Neural progenitor cell (in vitro differentiated cells): Measurements from ENCODE around the gene CLK3. TPM values are rescaled to one million over a fixed set of nuclear protein-coding genes. Genes with fewer than 3 reads are reported as not detected.

ENCODE experiments used
- DNase-seq: peaks from one replicate; pipeline ENCODE4 v3.0.0-alpha.2; 2016; ENCODE audit warnings: low spot score
- H2AFZ ChIP-seq: fragments of 200-600 bp; sonication (generic); replicated peaks from 2 replicates; pipeline ENCODE4 v1.6.1; 2016; ENCODE audit warnings: antibody characterized with exemption
- H3F3A ChIP-seq: fragments of 200-600 bp; sonication (generic); 2 replicates; pipeline ENCODE4 v1.6.1; 2016; ENCODE audit warnings: antibody characterized with exemption, low read depth
- H3K27ac ChIP-seq: fragments of 200-600 bp; sonication (generic); 2 replicates; pipeline ENCODE4 v1.5.1; 2016; ENCODE audit warnings: mild to moderate bottlenecking
- H3K27me3 ChIP-seq: fragments of 200-600 bp; sonication (generic); 2 replicates; pipeline ENCODE4 v1.6.1; 2016; ENCODE audit warnings: mild to moderate bottlenecking, moderate library complexity
- H3K36me3 ChIP-seq: fragments of 200-600 bp; sonication (generic); 2 replicates; pipeline ENCODE4 v1.5.1; 2016
- H3K4me1 ChIP-seq: fragments of 200-600 bp; sonication (generic); 2 replicates; pipeline ENCODE4 v1.6.1; 2016; ENCODE audit warnings: mixed run types
- H3K4me2 ChIP-seq: fragments of 200-600 bp; sonication (generic); 2 replicates; pipeline ENCODE4 v1.6.1; 2016
- H3K4me3 ChIP-seq: fragments of 200-600 bp; sonication (generic); 2 replicates; pipeline ENCODE4 v1.5.1; 2016
- H3K79me2 ChIP-seq: fragments of 200-600 bp; sonication (generic); 2 replicates; pipeline ENCODE4 v1.6.1; 2016; ENCODE audit warnings: low read depth
- H3K9ac ChIP-seq: fragments of 200-600 bp; sonication (generic); 2 replicates; pipeline ENCODE4 v1.6.1; 2016
- H3K9me3 ChIP-seq: fragments of 200-600 bp; sonication (generic); 2 replicates; pipeline ENCODE4 v1.5.1; 2016; ENCODE audit warnings: low read depth
- H4K20me1 ChIP-seq: fragments of 200-600 bp; sonication (generic); 2 replicates; pipeline ENCODE4 v1.6.1; 2016; ENCODE audit warnings: low read depth
- H3K27ac Mint-ChIP-seq: 3 replicates; pipeline ENCODE4 v1.8.0; 2021; ENCODE audit warnings: mixed read lengths
- H3K27me3 Mint-ChIP-seq: 2 replicates; pipeline ENCODE4 v1.8.0; 2022; ENCODE audit warnings: low read depth, mild to moderate bottlenecking, inconsistent platforms, moderate library complexity, mixed read lengths; ENCODE audit not compliant: insufficient read depth
- H3K36me3 Mint-ChIP-seq: 3 replicates; pipeline ENCODE4 v1.8.0; 2021; ENCODE audit warnings: mixed read lengths
- H3K4me1 Mint-ChIP-seq: 3 replicates; pipeline ENCODE4 v1.8.0; 2021; ENCODE audit warnings: mixed read lengths
- H3K4me3 Mint-ChIP-seq: 3 replicates; pipeline ENCODE4 v1.8.0; 2021; ENCODE audit warnings: mild to moderate bottlenecking, moderate library complexity, mixed read lengths
- H3K9me3 Mint-ChIP-seq: 3 replicates; pipeline ENCODE4 v1.8.0; 2020; ENCODE audit warnings: mixed read lengths
- CTCF ChIP-seq: fragments of 200-600 bp; sonication (generic); IDR thresholded peaks from 2 replicates; pipeline ENCODE4 v1.5.1; 2017; ENCODE audit warnings: antibody characterized with exemption, mild to moderate bottlenecking
- EZH2 ChIP-seq: fragments of 200-600 bp; sonication (generic); IDR thresholded peaks from 2 replicates; pipeline ENCODE4 v1.6.1; 2017; ENCODE audit warnings: antibody characterized with exemption, mild to moderate bottlenecking, moderate library complexity
- EZH2phosphoT487 ChIP-seq: fragments of 200-600 bp; sonication (generic); IDR thresholded peaks from 2 replicates; pipeline ENCODE4 v1.6.1; 2017; ENCODE audit warnings: antibody characterized with exemption
- total RNA-seq: library from RNA; depleted of rRNA; stranded (reverse); fragments of >200 nt; gene quantifications from 2 replicates; pipeline ENCODE4 v1.2.3, GENCODE V29; 2015; ENCODE audit warnings: low replicate concordance

Gene CLK3
- total RNA-seq = 66.1 and 106 TPM in 2 replicates

- Histone ChIP-seq H2AFZ (peak within 1 kb of the TSS; percentile 48), H3K79me2 (peaks cover 36% of the 10 kb centered on the region), H3K4me3 (peak within 1 kb of the TSS; percentile 93), H3K9me3 (no peaks in the 10 kb centered on the region), H3K27ac (peak within 1 kb of the TSS; percentile 86), H3K27me3 (peaks cover 10% of the 10 kb centered on the region), H3F3A (peaks cover 27% of the 10 kb centered on the region), H3K4me2 (peak within 1 kb of the TSS; percentile 96), H3K4me1 (peaks cover 16% of the 10 kb centered on the region), H3K36me3 (no peaks in the 10 kb centered on the region), H4K20me1 (peaks cover 50% of the 10 kb centered on the region), H3K9ac (peak within 1 kb of the TSS; percentile 98)
- Mint-ChIP-seq H3K36me3 (peaks cover 5% of the 10 kb centered on the region), H3K4me3 (peak within 1 kb of the TSS; percentile 95), H3K27ac (peak within 1 kb of the TSS; percentile 66), H3K4me1 (peaks cover 19% of the 10 kb centered on the region), H3K27me3 (peaks cover 8% of the 10 kb centered on the region), H3K9me3 (no peaks in the 10 kb centered on the region)
- DNase-seq = peak; percentile 99
- TF ChIP-seq EZH2phosphoT487 (no peak), CTCF (no peak), EZH2 (no peak)
Observed at GRCh38 chr15:74615508-74616365, at the start of gene CLK3. TSS of gene CLK3 (plus strand) at chr15:74615836. CDS start at chr15:74619197, 3,361 bp downstream.

- H3K4me3 Mint-ChIP-seq = no peak overlapping the region
- H3K79me2 ChIP-seq = peaks cover 81% of the 10 kb centered on the region
- H3F3A ChIP-seq = peaks cover 10% of the 10 kb centered on the region
- no peak overlapping the region for H3K9ac ChIP-seq
- H2AFZ ChIP-seq = no peak overlapping the region
- peaks cover 87% of the 10 kb centered on the region for H4K20me1 ChIP-seq
- peaks cover 19% of the 10 kb centered on the region for H3K36me3 Mint-ChIP-seq
- H3K27ac ChIP-seq = no peak overlapping the region
- no peak overlapping the region for H3K4me2 ChIP-seq
- no peak for DNase-seq
- H3K27me3 Mint-ChIP-seq = no peaks in the 10 kb centered on the region
- no peak overlapping the region for H3K4me3 ChIP-seq
- H3K27me3 ChIP-seq = no peaks in the 10 kb centered on the region
- no peaks in the 10 kb centered on the region for H3K9me3 ChIP-seq
- H3K4me1 Mint-ChIP-seq = peaks cover 15% of the 10 kb centered on the region
- peaks cover 7% of the 10 kb centered on the region for H3K36me3 ChIP-seq
- no peaks in the 10 kb centered on the region for H3K9me3 Mint-ChIP-seq
- H3K4me1 ChIP-seq = peaks cover 30% of the 10 kb centered on the region
- TF ChIP-seq CTCF = no peak
- no peak for TF ChIP-seq EZH2
- no peak overlapping the region for H3K27ac Mint-ChIP-seq
Observed at GRCh38 chr15:74568594-74568993, 47.0 kb upstream of the CLK3 start.

- Mint-ChIP-seq H3K4me3 (no peak overlapping the region), H3K27me3 (no peaks in the 10 kb centered on the region), H3K9me3 (no peaks in the 10 kb centered on the region), H3K4me1 (peaks cover 12% of the 10 kb centered on the region), H3K36me3 (peaks cover 22% of the 10 kb centered on the region), H3K27ac (no peak overlapping the region)
- Histone ChIP-seq H3K9me3 (no peaks in the 10 kb centered on the region), H3K4me3 (no peak overlapping the region), H3K79me2 (peaks cover 70% of the 10 kb centered on the region), H3K27ac (no peak overlapping the region), H3K4me2 (no peak overlapping the region), H3K9ac (no peak overlapping the region), H4K20me1 (peaks cover 76% of the 10 kb centered on the region), H3K27me3 (no peaks in the 10 kb centered on the region), H3K4me1 (peaks cover 21% of the 10 kb centered on the region), H3K36me3 (peaks cover 7% of the 10 kb centered on the region), H3F3A (peaks cover 4% of the 10 kb centered on the region), H2AFZ (no peak overlapping the region)
- DNase-seq = no peak
- no peak for TF ChIP-seq CTCF
- no peak for TF ChIP-seq EZH2
- no peak for TF ChIP-seq EZH2phosphoT487
Observed at GRCh38 chr15:74569731-74570070, 45.9 kb upstream of the CLK3 start.
